WTC11 (cell line): Measurements from ENCODE around the gene STAMBPL1. TPM values are rescaled to one million over a fixed set of nuclear protein-coding genes. Genes with fewer than 3 reads are reported as not detected.

ENCODE experiments used
- ATAC-seq: fragments of 200-7000 bp; cut with Tn5 transposase; 2 replicates; pipeline ENCODE4 v1.10.0; 2021; ENCODE audit warnings: mild to moderate bottlenecking, moderate library complexity
- CTCF ChIA-PET: fragments of 300-600 bp; sonication (Branson Sonifier 250); formaldehyde crosslinking; loops from one replicate; lab custom pipeline; 2021; ENCODE audit warnings: antibody characterized with exemption; lab: Charles Lee
- POLR2A ChIA-PET: fragments of 350-600 bp; sonication (Branson Sonifier 250); formaldehyde crosslinking; loops from one replicate; lab custom pipeline; 2021; ENCODE audit warnings: antibody characterized with exemption; lab: Charles Lee
- DNase-seq: peaks from one replicate; pipeline ENCODE4 v3.0.0; 2021; ENCODE audit warnings: low spot score
- H3K27ac Mint-ChIP-seq: 2 replicates; pipeline ENCODE4 v1.8.0; 2021; ENCODE audit warnings: mixed read lengths
- H3K27me3 Mint-ChIP-seq: 2 replicates; pipeline ENCODE4 v1.8.0; 2021; ENCODE audit warnings: low read depth, mild to moderate bottlenecking, moderate library complexity, mixed read lengths
- H3K36me3 Mint-ChIP-seq: 2 replicates; pipeline ENCODE4 v1.8.0; 2021; ENCODE audit warnings: mixed read lengths
- H3K4me1 Mint-ChIP-seq: 2 replicates; pipeline ENCODE4 v1.8.0; 2022; ENCODE audit warnings: mixed read lengths
- H3K4me3 Mint-ChIP-seq: 2 replicates; pipeline ENCODE4 v1.8.0; 2021; ENCODE audit warnings: mild to moderate bottlenecking, moderate library complexity, mixed read lengths
- H3K9me3 Mint-ChIP-seq: 2 replicates; pipeline ENCODE4 v1.8.0; 2021; ENCODE audit warnings: mixed read lengths
- ESRRA ChIP-seq: sonication (generic); formaldehyde crosslinking; IDR thresholded peaks from 2 replicates; pipeline ENCODE4 v1.8.1; 2022; ENCODE audit warnings: mild to moderate bottlenecking, missing genetic modification reagents, borderline replicate concordance
- ETV6 ChIP-seq: sonication (generic); formaldehyde crosslinking; IDR thresholded peaks from 2 replicates; pipeline ENCODE4 v1.8.1; 2022; ENCODE audit warnings: mild to moderate bottlenecking, missing genetic modification reagents
- FOXK1 ChIP-seq: sonication (generic); formaldehyde crosslinking; IDR thresholded peaks from 2 replicates; pipeline ENCODE4 v1.8.0; 2022; ENCODE audit warnings: mild to moderate bottlenecking, moderate library complexity, missing genetic modification reagents
- GRHL2 ChIP-seq: fragments of 250-450 bp; sonication (Bioruptor Pico); IDR thresholded peaks from 2 replicates; pipeline ENCODE4 v1.8.0; 2022; ENCODE audit warnings: mild to moderate bottlenecking, moderate library complexity; ENCODE audit not compliant: insufficient replicate concordance, severe bottlenecking
- NR1H2 ChIP-seq: sonication (generic); formaldehyde crosslinking; IDR thresholded peaks from 2 replicates; pipeline ENCODE4 v1.9.0; 2021; ENCODE audit warnings: mild to moderate bottlenecking, moderate library complexity, missing genetic modification reagents
- NR2C2 ChIP-seq: sonication (generic); formaldehyde crosslinking; IDR thresholded peaks from 2 replicates; pipeline ENCODE4 v1.8.0; 2022; ENCODE audit warnings: mild to moderate bottlenecking, missing genetic modification reagents
- PRRX2 ChIP-seq: fragments of 250-450 bp; sonication (Bioruptor Pico); IDR thresholded peaks from 2 replicates; pipeline ENCODE4 v1.8.0; 2021; ENCODE audit warnings: mild to moderate bottlenecking
- TCF7 ChIP-seq: sonication (generic); formaldehyde crosslinking; IDR thresholded peaks from 2 replicates; pipeline ENCODE4 v1.8.0; 2022; ENCODE audit warnings: mild to moderate bottlenecking, low read depth, missing genetic modification reagents, moderate library complexity
- ZNF416 ChIP-seq: fragments of 250-450 bp; sonication (Bioruptor Pico); IDR thresholded peaks from 2 replicates; pipeline ENCODE4 v1.9.0; 2021; ENCODE audit warnings: mild to moderate bottlenecking, inconsistent platforms
- total RNA-seq: library from RNA; stranded (reverse); gene quantifications from 3 replicates; pipeline ENCODE4 v1.2.3, GENCODE V29; 2021
- TF ChIP-seq, protein P1 (sequence below): fragments of 250-450 bp; sonication (Bioruptor Pico); IDR thresholded peaks from 2 replicates; pipeline ENCODE4 v2.1.2; 2022; ENCODE audit warnings: mild to moderate bottlenecking, moderate library complexity
- TF ChIP-seq, protein P2 (sequence below): sonication (generic); formaldehyde crosslinking; IDR thresholded peaks from 2 replicates; pipeline ENCODE4 v1.8.1; 2023; ENCODE audit warnings: mild to moderate bottlenecking, missing genetic modification reagents, moderate library complexity
- TF ChIP-seq, protein P3 (sequence below): sonication (generic); formaldehyde crosslinking; IDR thresholded peaks from 2 replicates; pipeline ENCODE4 v1.8.1; 2023; ENCODE audit warnings: mild to moderate bottlenecking, missing genetic modification reagents
- TF ChIP-seq, protein P4 (sequence below): sonication (generic); formaldehyde crosslinking; IDR thresholded peaks from 2 replicates; pipeline ENCODE4 v1.8.1; 2023; ENCODE audit warnings: mild to moderate bottlenecking, moderate library complexity, missing genetic modification reagents
- TF ChIP-seq, protein P5 (sequence below): sonication (generic); formaldehyde crosslinking; IDR thresholded peaks from 2 replicates; pipeline ENCODE4 v1.8.1; 2022; ENCODE audit warnings: mild to moderate bottlenecking, moderate library complexity, missing genetic modification reagents
- TF ChIP-seq, protein P6 (sequence below): sonication (generic); formaldehyde crosslinking; IDR thresholded peaks from 2 replicates; pipeline ENCODE4 v1.8.1; 2022; ENCODE audit warnings: low read depth, mild to moderate bottlenecking, moderate library complexity, missing genetic modification reagents, borderline replicate concordance

STAMBPL1 gene
- total RNA-seq, 1 experiment from 2014 or later: 3.9 TPM

DNA sequence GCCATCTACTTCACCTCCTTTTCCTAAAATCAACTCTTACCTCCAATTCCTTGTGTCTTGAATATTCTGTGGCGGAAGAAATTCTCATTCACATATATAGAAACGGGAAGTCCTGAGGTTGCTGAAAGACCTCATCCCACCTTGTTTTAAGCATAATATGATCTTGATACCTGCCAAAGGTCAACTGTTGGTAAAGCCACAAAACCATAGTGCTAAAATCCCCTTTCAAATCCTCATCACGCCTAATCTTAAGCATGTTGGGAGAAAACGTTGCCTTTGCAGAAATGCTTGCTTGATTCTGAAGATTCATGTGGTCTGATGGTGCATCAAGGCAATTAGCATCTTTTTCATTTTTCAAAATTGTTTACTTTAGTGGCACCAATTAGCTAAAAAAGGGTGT is 36.9 kb upstream of the STAMBPL1 start (continued):
- TF ChIP-seq, protein P1, sequence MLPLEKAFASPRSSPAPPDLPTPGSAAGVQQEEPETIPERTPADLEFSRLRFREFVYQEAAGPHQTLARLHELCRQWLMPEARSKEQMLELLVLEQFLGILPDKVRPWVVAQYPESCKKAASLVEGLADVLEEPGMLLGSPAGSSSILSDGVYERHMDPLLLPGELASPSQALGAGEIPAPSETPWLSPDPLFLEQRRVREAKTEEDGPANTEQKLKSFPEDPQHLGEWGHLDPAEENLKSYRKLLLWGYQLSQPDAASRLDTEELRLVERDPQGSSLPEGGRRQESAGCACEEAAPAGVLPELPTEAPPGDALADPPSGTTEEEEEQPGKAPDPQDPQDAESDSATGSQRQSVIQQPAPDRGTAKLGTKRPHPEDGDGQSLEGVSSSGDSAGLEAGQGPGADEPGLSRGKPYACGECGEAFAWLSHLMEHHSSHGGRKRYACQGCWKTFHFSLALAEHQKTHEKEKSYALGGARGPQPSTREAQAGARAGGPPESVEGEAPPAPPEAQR (CRISPR knock-in tag): no peak
- TF ChIP-seq, protein P2, sequence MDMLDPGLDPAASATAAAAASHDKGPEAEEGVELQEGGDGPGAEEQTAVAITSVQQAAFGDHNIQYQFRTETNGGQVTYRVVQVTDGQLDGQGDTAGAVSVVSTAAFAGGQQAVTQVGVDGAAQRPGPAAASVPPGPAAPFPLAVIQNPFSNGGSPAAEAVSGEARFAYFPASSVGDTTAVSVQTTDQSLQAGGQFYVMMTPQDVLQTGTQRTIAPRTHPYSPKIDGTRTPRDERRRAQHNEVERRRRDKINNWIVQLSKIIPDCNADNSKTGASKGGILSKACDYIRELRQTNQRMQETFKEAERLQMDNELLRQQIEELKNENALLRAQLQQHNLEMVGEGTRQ (CRISPR knock-in tag): no peak
- TF ChIP-seq ESRRA: no peak

DNA sequence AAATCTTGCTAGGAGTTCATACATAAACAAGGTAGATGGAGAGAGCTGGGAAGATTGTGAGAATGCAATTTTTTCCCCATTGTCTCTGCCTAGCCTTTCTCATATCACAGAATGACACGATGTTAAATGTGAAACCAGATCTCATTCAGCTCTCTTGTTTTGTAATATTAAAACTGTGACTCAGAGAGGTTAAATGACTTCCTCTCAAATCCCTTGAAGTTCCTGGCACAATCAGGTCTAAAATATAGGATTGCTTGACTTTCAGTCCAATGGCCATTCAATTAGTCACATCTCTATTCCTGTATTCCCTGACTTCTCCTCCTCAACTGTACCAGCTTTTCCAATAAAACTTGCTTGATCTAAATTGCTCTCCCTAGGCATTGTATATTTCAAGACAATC is 31.5 kb upstream of the STAMBPL1 start:
- H3K27ac Mint-ChIP-seq: no peak overlapping the region
- ATAC-seq (no peak), DNase-seq (no peak)
- POLR2A ChIA-PET: no interaction called here
- H3K36me3 Mint-ChIP-seq: no peaks in the 10 kb centered on the region
- peaks cover 32% of the 10 kb centered on the region for H3K4me1 Mint-ChIP-seq
- H3K4me3 Mint-ChIP-seq: no peak overlapping the region
- no peaks in the 10 kb centered on the region for H3K27me3 Mint-ChIP-seq
- CTCF ChIA-PET: no interaction called here
- no peak for TF ChIP-seq GRHL2
- TF ChIP-seq, protein P3, sequence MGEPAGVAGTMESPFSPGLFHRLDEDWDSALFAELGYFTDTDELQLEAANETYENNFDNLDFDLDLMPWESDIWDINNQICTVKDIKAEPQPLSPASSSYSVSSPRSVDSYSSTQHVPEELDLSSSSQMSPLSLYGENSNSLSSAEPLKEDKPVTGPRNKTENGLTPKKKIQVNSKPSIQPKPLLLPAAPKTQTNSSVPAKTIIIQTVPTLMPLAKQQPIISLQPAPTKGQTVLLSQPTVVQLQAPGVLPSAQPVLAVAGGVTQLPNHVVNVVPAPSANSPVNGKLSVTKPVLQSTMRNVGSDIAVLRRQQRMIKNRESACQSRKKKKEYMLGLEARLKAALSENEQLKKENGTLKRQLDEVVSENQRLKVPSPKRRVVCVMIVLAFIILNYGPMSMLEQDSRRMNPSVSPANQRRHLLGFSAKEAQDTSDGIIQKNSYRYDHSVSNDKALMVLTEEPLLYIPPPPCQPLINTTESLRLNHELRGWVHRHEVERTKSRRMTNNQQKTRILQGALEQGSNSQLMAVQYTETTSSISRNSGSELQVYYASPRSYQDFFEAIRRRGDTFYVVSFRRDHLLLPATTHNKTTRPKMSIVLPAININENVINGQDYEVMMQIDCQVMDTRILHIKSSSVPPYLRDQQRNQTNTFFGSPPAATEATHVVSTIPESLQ (CRISPR knock-in tag): no peak
- TF ChIP-seq, protein P1 (CRISPR knock-in tag): no peak
- H3K9me3 Mint-ChIP-seq: 0 out of 2 replicates have a peak, but pooled peaks cover 5% of the 10 kb centered on the region

DNA sequence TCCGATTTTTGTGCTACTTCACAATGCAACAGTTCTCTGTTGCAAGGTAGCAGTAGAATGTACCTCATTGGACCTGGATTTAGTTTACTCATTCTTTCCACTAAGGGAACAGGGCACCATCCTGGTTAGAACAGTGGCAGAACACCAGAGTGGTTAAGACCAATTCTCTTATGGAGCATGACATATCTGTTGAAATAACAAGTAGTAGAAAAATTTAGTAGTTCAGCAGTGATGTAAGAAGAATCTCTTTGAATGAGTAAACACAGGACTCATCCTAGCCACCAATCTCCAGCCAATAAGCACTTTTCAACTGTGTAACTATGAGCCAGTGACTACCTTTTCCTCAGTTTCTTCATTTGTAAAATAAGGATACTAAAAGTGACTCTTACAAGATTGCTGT is 30.8 kb upstream of the STAMBPL1 start:
- Mint-ChIP-seq H3K4me1 (peaks cover 36% of the 10 kb centered on the region), H3K27ac (no peak overlapping the region), H3K36me3 (no peaks in the 10 kb centered on the region), H3K4me3 (no peak overlapping the region), H3K9me3 (0 out of 2 replicates have a peak, but pooled peaks cover 5% of the 10 kb centered on the region)
- TF ChIP-seq ZNF416 (CRISPR knock-in tag) (no peak), NR2C2 (no peak), TCF7 (CRISPR knock-in tag) (no peak), NR1H2 (CRISPR knock-in tag) (no peak), PRRX2 (CRISPR knock-in tag) (no peak), ETV6 (CRISPR knock-in tag) (no peak), FOXK1 (CRISPR knock-in tag) (no peak)
- TF ChIP-seq, protein P4, sequence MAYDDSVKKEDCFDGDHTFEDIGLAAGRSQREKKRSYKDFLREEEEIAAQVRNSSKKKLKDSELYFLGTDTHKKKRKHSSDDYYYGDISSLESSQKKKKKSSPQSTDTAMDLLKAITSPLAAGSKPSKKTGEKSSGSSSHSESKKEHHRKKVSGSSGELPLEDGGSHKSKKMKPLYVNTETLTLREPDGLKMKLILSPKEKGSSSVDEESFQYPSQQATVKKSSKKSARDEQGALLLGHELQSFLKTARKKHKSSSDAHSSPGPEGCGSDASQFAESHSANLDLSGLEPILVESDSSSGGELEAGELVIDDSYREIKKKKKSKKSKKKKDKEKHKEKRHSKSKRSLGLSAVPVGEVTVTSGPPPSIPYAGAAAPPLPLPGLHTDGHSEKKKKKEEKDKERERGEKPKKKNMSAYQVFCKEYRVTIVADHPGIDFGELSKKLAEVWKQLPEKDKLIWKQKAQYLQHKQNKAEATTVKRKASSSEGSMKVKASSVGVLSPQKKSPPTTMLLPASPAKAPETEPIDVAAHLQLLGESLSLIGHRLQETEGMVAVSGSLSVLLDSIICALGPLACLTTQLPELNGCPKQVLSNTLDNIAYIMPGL (CRISPR knock-in tag): no peak
- TF ChIP-seq, protein P5, sequence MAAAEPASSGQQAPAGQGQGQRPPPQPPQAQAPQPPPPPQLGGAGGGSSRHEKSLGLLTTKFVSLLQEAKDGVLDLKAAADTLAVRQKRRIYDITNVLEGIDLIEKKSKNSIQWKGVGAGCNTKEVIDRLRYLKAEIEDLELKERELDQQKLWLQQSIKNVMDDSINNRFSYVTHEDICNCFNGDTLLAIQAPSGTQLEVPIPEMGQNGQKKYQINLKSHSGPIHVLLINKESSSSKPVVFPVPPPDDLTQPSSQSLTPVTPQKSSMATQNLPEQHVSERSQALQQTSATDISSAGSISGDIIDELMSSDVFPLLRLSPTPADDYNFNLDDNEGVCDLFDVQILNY: no peak
- TF ChIP-seq, protein P6, sequence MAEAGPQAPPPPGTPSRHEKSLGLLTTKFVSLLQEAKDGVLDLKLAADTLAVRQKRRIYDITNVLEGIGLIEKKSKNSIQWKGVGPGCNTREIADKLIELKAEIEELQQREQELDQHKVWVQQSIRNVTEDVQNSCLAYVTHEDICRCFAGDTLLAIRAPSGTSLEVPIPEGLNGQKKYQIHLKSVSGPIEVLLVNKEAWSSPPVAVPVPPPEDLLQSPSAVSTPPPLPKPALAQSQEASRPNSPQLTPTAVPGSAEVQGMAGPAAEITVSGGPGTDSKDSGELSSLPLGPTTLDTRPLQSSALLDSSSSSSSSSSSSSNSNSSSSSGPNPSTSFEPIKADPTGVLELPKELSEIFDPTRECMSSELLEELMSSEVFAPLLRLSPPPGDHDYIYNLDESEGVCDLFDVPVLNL (CRISPR knock-in tag): no peak
- TF ChIP-seq, all 79 proteins: peak for 0
- DNase-seq (no peak), ATAC-seq (no peak)
- H3K27me3 Mint-ChIP-seq: no peaks in the 10 kb centered on the region
- POLR2A ChIA-PET: no interaction called here
- CTCF ChIA-PET: interaction anchor here (1.0 to 1.1 kb wide), 2 partner anchors 12 to 16 kb away, joined by 4 to 5 read pairs; no protein-coding TSS in a partner anchor
